SU-DHL-6 (cell line): ENCODE measurements around the gene ZSCAN25.

ENCODE experiments used
- CTCF ChIP-seq: fragments of 200-600 bp; sonication (generic); IDR thresholded peaks from one replicate; pipeline ENCODE4 v1.5.1; 2017; ENCODE audit warnings: antibody characterized with exemption, mild to moderate bottlenecking, low read length, moderate library complexity; ENCODE audit not compliant: insufficient read depth, poor library complexity, severe bottlenecking
- EZH2phosphoT487 ChIP-seq: fragments of 200-600 bp; sonication (generic), shearing (Covaris generic); conservative IDR thresholded peaks from 2 replicates; pipeline ENCODE4 v1.6.1; 2018; ENCODE audit warnings: mild to moderate bottlenecking, antibody characterized with exemption, low read length, moderate library complexity, mixed read lengths

GRCh38 chr7:99594948-99595745 lies 21.6 kb upstream of the ZSCAN25 start:
- TF ChIP-seq CTCF (no peak), EZH2phosphoT487 (no peak)
